Progenitor cell of endocrine pancreas (in vitro differentiated cells): Measurements from ENCODE around the gene RABGAP1L. TPM values are rescaled to one million over a fixed set of nuclear protein-coding genes. Genes with fewer than 3 reads are reported as not detected.

ENCODE experiments used
- DNase-seq: peaks from one replicate; pipeline ENCODE4 v3.0.0; 2021; ENCODE audit warnings: low spot score; ENCODE audit not compliant: unreplicated experiment
- H3K27ac Mint-ChIP-seq: 2 replicates; pipeline ENCODE4 v1.8.0; 2021; ENCODE audit warnings: mild to moderate bottlenecking, moderate library complexity, mixed read lengths
- H3K27me3 Mint-ChIP-seq: 2 replicates; pipeline ENCODE4 v1.8.0; 2021; ENCODE audit warnings: mixed read lengths
- H3K36me3 Mint-ChIP-seq: 2 replicates; pipeline ENCODE4 v1.8.0; 2022; ENCODE audit warnings: mixed read lengths; ENCODE audit not compliant: insufficient read depth
- H3K4me1 Mint-ChIP-seq: 2 replicates; pipeline ENCODE4 v1.8.0; 2021; ENCODE audit warnings: low read depth, mixed read lengths
- H3K4me3 Mint-ChIP-seq: 2 replicates; pipeline ENCODE4 v1.8.0; 2021; ENCODE audit warnings: low read depth, mild to moderate bottlenecking, moderate library complexity, mixed read lengths
- H3K9me3 Mint-ChIP-seq: 2 replicates; pipeline ENCODE4 v1.8.0; 2021; ENCODE audit warnings: low read depth, mixed read lengths
- CTCF ChIP-seq: fragments of 200-600 bp; sonication (generic); IDR thresholded peaks from one replicate; pipeline ENCODE4 v1.5.0; 2021; ENCODE audit warnings: antibody characterized with exemption, mild to moderate bottlenecking; ENCODE audit not compliant: unreplicated experiment
- total RNA-seq: library from RNA; stranded (reverse); gene quantifications from 2 replicates; pipeline ENCODE4 v1.2.1, GENCODE V29; 2021

The RABGAP1L gene
- total RNA-seq, 1 donor from 2014 or later: 55.2 TPM

- TF ChIP-seq CTCF: no peak
- peak overlapping the region; percentile 88 for H3K27ac Mint-ChIP-seq
- H3K4me1 Mint-ChIP-seq: peaks cover 16% of the 10 kb centered on the region
- no peak overlapping the region for H3K4me3 Mint-ChIP-seq
- H3K36me3 Mint-ChIP-seq: peaks cover 1% of the 10 kb centered on the region
- no peaks in the 10 kb centered on the region for H3K27me3 Mint-ChIP-seq
- H3K9me3 Mint-ChIP-seq: no peaks in the 10 kb centered on the region
- DNase-seq: no peak
Observed at GRCh38 chr1:174938281-174939007, 779.1 kb downstream of the RABGAP1L start.

GRCh38 chr1:174939775-174940545 lies 780.6 kb downstream of the RABGAP1L start:
- Mint-ChIP-seq H3K36me3 (peaks cover 1% of the 10 kb centered on the region), H3K27me3 (no peaks in the 10 kb centered on the region), H3K9me3 (no peaks in the 10 kb centered on the region), H3K27ac (peak overlapping the region; percentile 16), H3K4me1 (peaks cover 20% of the 10 kb centered on the region), H3K4me3 (no peak overlapping the region)
- no peak for DNase-seq
- TF ChIP-seq CTCF: no peak

GRCh38 chr1:174940646-174941175 lies 781.4 kb downstream of the RABGAP1L start:
- H3K36me3 Mint-ChIP-seq: peaks cover 1% of the 10 kb centered on the region
- no peak for TF ChIP-seq CTCF
- H3K9me3 Mint-ChIP-seq: no peaks in the 10 kb centered on the region
- no peak for DNase-seq
- H3K27me3 Mint-ChIP-seq: no peaks in the 10 kb centered on the region
- H3K4me1 Mint-ChIP-seq: peaks cover 28% of the 10 kb centered on the region
- no peak overlapping the region for H3K27ac Mint-ChIP-seq
- H3K4me3 Mint-ChIP-seq: no peak overlapping the region

- Mint-ChIP-seq H3K4me1 (peaks cover 33% of the 10 kb centered on the region), H3K9me3 (no peaks in the 10 kb centered on the region), H3K27me3 (no peaks in the 10 kb centered on the region), H3K4me3 (no peak overlapping the region), H3K36me3 (peaks cover 1% of the 10 kb centered on the region), H3K27ac (peak overlapping the region; percentile 30)
- DNase-seq: no peak
- no peak for TF ChIP-seq CTCF
Observed at GRCh38 chr1:174942547-174943255, 783.4 kb downstream of the RABGAP1L start.

- no peak for DNase-seq
- Mint-ChIP-seq H3K27me3 (no peaks in the 10 kb centered on the region), H3K27ac (peak overlapping the region; percentile 52), H3K4me1 (peaks cover 29% of the 10 kb centered on the region), H3K36me3 (no peaks in the 10 kb centered on the region), H3K4me3 (no peak overlapping the region), H3K9me3 (no peaks in the 10 kb centered on the region)
- no peak for TF ChIP-seq CTCF
Observed at GRCh38 chr1:174946031-174946430, 786.7 kb downstream of the RABGAP1L start.
